Activated CD4-positive, alpha-beta T cell treated with anti-CD3 and anti-CD28 coated beads, Interleukin-2, amount 50 U/mL, for 16 hours (primary cell): ENCODE measurements around the gene CCDC201.
"Not testable (repeated sequence)": the region's sequence is repeated elsewhere in the genome, so short reads cannot be mapped to it uniquely, and the experiment has no call there.

Source experiments
- DNase-seq: peaks from one replicate; pipeline ENCODE4 v3.0.0-alpha.2; 2020

Gene CCDC201

GRCh38 chr7:45813771-45814170 lies 59.1 kb downstream of the CCDC201 start:
- DNase-seq, result not testable (repeated sequence)

- DNase-seq, result no peak
Measured at GRCh38 chr7:45812946-45813345, 59.9 kb downstream of the CCDC201 start.

GRCh38 chr7:45811652-45812234 lies 61.1 kb downstream of the CCDC201 start:
- DNase-seq, result not testable (repeated sequence)

GRCh38 chr7:45810451-45811005 lies 62.4 kb downstream of the CCDC201 start:
- not testable (repeated sequence) for DNase-seq
